ENCODE results near the gene ZNF516.
A peak's percentile ranks its signal among the peaks of the same experiment; 100 is the strongest.

Gene ZNF516

DNA sequence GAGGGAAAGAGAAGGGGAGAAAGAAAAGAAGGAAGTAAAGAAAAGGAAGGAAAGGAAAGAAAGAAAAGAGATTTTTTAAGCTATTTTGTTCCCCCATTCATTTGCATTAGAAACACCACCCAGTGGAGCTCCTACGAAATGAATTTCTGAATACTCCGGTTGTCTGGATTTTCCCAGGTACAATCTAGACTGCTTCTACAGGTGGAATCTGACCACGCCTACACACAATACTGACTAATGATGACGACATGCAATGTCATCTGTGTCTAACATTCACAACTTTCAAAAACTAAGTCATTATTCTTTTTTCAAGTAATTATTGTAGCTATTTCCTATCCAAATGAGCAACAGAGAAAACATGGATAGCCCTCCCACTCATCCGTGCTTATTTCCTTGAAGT is 121.7 kb downstream of the ZNF516 start:
- CTCF ChIA-PET, result interaction anchor here (0.6 to 1.6 kb wide), 3 partner anchors 8 to 43 kb away, joined by 3 to 5 read pairs (median 3); no protein-coding TSS in a partner anchor
- Histone ChIP-seq H3K36me3 (ENCODE audit: control insufficient read depth in 2 of 2, insufficient read depth in 1 of 2, low read length in 2 of 2) (peaks cover 0 to 27% of the 10 kb centered on the region in 2 experiments; a peak in 2 of 3 replicates), H3K4me3 (ENCODE audit: low read depth, low read length) (no peak overlapping the region), H3K27ac (ENCODE audit: extremely low read depth, low read depth, low read length) (no peak overlapping the region), H3K4me1 (ENCODE audit: control insufficient read depth, insufficient read depth, low read length) (no peaks in the 10 kb centered on the region), H3K9me3 (ENCODE audit: control insufficient read depth, insufficient read depth, low read depth, low read length) (no peaks in the 10 kb centered on the region)
- TF ChIP-seq, protein P1, sequence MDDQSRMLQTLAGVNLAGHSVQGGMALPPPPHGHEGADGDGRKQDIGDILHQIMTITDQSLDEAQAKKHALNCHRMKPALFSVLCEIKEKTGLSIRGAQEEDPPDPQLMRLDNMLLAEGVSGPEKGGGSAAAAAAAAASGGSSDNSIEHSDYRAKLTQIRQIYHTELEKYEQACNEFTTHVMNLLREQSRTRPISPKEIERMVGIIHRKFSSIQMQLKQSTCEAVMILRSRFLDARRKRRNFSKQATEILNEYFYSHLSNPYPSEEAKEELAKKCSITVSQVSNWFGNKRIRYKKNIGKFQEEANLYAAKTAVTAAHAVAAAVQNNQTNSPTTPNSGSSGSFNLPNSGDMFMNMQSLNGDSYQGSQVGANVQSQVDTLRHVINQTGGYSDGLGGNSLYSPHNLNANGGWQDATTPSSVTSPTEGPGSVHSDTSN (CRISPR knock-in tag; IDR thresholded peaks at IDR 0.05), result no peak
- TF ChIP-seq ZNF366 (tag by site-specific recombination; conservative IDR thresholded peaks at IDR 0.05), result 0 out of 2 replicates have a peak, but pooled peaks have one; percentile 1
- POLR2A ChIA-PET, result no interaction called here

DNA sequence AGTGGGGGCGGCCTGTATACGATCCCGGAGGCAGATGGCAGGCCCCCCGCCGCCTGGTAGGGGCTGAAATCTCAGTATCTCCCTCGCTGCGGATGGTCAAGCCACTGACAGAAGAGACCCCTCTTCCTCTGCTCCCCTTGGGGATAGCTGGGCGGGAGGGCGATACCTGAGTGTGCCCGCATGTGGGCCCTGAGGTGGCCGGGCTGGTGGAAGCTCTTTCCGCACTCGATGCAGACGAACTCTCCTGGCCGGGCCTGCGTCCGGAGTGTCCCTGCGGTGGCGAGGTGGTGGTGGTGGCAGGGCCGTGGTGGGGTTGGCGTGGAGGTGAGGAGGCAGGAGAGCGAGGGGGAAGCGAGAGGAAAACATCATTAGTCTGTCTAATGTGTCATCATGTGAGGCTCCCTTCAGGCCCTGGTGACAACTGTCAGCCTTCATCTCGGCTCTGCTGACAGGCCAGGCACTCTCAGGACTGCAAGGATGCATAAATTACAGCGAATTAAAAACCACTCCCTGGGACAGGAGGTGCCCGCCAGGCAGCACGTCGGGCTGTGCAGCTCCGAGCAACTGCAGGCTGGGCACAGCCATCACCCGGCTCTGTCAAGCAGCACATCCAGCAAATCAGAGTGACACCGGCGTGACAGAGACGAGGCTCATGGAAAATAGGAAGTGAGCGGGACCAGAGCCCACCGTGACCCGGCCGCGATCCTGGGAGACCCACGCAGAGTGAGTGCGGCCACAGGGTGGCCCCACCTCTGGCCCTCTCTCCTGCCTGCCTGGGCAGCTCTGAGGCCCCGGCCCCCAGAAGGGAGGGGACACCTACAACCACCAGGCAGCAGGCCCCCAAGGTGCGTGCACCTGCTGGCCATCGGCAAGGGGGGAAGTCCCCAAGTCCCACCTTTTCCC is 123.5 kb downstream of the ZNF516 start:
- H3K36me3 ChIP-seq (ENCODE audit: control insufficient read depth in 2 of 2, insufficient read depth in 1 of 2, low read length in 2 of 2), result peaks cover 0 to 24% of the 10 kb centered on the region in 2 experiments; a peak in 2 of 3 replicates
- POLR2A ChIA-PET, result no interaction called here
- CTCF ChIA-PET, result interaction anchor here (0.5 to 1.3 kb wide), 2 partner anchors 9 to 27 kb away, joined by 3 read pairs; no protein-coding TSS in a partner anchor
- H3K4me3 ChIP-seq (ENCODE audit: low read depth, low read length), result no peak overlapping the region
- TF ChIP-seq KLF1 (tag by site-specific recombination; IDR thresholded peaks at IDR 0.05), result no peak
- TF ChIP-seq ZNF2 (tag by site-specific recombination; IDR thresholded peaks at IDR 0.05), result no peak
- H3K9me3 ChIP-seq (ENCODE audit: control insufficient read depth, insufficient read depth, low read depth, low read length), result no peaks in the 10 kb centered on the region
- H3K4me1 ChIP-seq (ENCODE audit: control insufficient read depth, insufficient read depth, low read length), result no peaks in the 10 kb centered on the region
- H3K27ac ChIP-seq (ENCODE audit: extremely low read depth, low read depth, low read length), result no peak overlapping the region

DNA sequence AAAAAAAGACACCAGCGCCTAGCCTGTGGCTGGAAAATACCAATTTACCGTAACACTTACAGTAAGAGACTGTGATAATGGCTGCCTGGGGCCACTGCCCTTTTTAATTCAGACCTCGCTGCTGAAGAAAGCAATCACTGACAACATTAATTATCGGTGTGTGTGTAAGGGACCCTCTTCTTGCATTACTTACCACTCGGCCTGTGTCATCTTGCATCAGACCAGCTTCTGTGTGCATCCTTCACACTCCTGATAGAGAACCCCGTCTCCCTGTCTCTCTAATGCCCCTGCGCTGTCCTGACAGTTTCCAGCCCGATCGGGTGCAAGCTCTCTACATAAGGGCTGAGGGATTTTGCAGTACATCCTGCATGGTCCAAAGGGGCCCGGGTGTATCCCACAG is 124.4 kb downstream of the ZNF516 start:
- no peak overlapping the region for H3K4me3 ChIP-seq (ENCODE audit: low read depth, low read length)
- H3K27ac ChIP-seq (ENCODE audit: extremely low read depth, low read depth, low read length), result no peak overlapping the region
- H3K9me3 ChIP-seq (ENCODE audit: control insufficient read depth, insufficient read depth, low read depth, low read length), result no peaks in the 10 kb centered on the region
- ChIA-PET CTCF (interaction anchor here (0.6 kb wide), 1 partner anchor 268 kb away, joined by 3 read pairs; no protein-coding TSS in a partner anchor), POLR2A (no interaction called here)
- peaks cover 0 to 24% of the 10 kb centered on the region in 2 experiments; a peak in 2 of 3 replicates for H3K36me3 ChIP-seq (ENCODE audit: control insufficient read depth in 2 of 2, insufficient read depth in 1 of 2, low read length in 2 of 2)
- H3K4me1 ChIP-seq (ENCODE audit: control insufficient read depth, insufficient read depth, low read length), result no peaks in the 10 kb centered on the region
- TF ChIP-seq ZNF610 (tag by site-specific recombination; IDR thresholded peaks at IDR 0.05; ENCODE audit: borderline replicate concordance), result no peak
- no peak for TF ChIP-seq ZFHX2 (tag by site-specific recombination; conservative IDR thresholded peaks at IDR 0.05)
- TF ChIP-seq ZNF747 (tag by site-specific recombination; IDR thresholded peaks at IDR 0.05), result no peak
- TF ChIP-seq ZNF473 (tag by site-specific recombination; IDR thresholded peaks at IDR 0.05), result no peak
- no peak for TF ChIP-seq ZNF16 (tag by site-specific recombination; IDR thresholded peaks at IDR 0.05; ENCODE audit: low read depth)
- no peak for TF ChIP-seq EGR2 (tag by site-specific recombination; IDR thresholded peaks at IDR 0.05; ENCODE audit: low read depth)
- TF ChIP-seq, protein P2, sequence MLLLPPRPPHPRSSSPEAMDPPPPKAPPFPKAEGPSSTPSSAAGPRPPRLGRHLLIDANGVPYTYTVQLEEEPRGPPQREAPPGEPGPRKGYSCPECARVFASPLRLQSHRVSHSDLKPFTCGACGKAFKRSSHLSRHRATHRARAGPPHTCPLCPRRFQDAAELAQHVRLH (tag by site-specific recombination; IDR thresholded peaks at IDR 0.05), result no peak
- TF ChIP-seq ZNF426 (tag by site-specific recombination; IDR thresholded peaks at IDR 0.05), result no peak
- no peak for TF ChIP-seq IKZF3 (tag by site-specific recombination; IDR thresholded peaks at IDR 0.05)
- TF ChIP-seq, protein P3, sequence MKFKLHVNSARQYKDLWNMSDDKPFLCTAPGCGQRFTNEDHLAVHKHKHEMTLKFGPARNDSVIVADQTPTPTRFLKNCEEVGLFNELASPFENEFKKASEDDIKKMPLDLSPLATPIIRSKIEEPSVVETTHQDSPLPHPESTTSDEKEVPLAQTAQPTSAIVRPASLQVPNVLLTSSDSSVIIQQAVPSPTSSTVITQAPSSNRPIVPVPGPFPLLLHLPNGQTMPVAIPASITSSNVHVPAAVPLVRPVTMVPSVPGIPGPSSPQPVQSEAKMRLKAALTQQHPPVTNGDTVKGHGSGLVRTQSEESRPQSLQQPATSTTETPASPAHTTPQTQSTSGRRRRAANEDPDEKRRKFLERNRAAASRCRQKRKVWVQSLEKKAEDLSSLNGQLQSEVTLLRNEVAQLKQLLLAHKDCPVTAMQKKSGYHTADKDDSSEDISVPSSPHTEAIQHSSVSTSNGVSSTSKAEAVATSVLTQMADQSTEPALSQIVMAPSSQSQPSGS (tag by site-specific recombination; IDR thresholded peaks at IDR 0.05; ENCODE audit: low read depth), result no peak
- no peak for TF ChIP-seq ZNF23 (tag by site-specific recombination; IDR thresholded peaks at IDR 0.05; ENCODE audit: borderline replicate concordance)
- TF ChIP-seq, protein P4, sequence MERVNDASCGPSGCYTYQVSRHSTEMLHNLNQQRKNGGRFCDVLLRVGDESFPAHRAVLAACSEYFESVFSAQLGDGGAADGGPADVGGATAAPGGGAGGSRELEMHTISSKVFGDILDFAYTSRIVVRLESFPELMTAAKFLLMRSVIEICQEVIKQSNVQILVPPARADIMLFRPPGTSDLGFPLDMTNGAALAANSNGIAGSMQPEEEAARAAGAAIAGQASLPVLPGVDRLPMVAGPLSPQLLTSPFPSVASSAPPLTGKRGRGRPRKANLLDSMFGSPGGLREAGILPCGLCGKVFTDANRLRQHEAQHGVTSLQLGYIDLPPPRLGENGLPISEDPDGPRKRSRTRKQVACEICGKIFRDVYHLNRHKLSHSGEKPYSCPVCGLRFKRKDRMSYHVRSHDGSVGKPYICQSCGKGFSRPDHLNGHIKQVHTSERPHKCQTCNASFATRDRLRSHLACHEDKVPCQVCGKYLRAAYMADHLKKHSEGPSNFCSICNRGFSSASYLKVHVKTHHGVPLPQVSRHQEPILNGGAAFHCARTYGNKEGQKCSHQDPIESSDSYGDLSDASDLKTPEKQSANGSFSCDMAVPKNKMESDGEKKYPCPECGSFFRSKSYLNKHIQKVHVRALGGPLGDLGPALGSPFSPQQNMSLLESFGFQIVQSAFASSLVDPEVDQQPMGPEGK (tag by site-specific recombination; IDR thresholded peaks at IDR 0.05), result no peak
- TF ChIP-seq GFI1B (tag by site-specific recombination; IDR thresholded peaks at IDR 0.05), result no peak
- TF ChIP-seq ZNF558 (tag by site-specific recombination; IDR thresholded peaks at IDR 0.05), result no peak
- no peak for TF ChIP-seq YY1 (tag by site-specific recombination; IDR thresholded peaks at IDR 0.05)
- TF ChIP-seq ZBTB1 (tag by site-specific recombination; IDR thresholded peaks at IDR 0.05), result no peak
- TF ChIP-seq, protein P5, sequence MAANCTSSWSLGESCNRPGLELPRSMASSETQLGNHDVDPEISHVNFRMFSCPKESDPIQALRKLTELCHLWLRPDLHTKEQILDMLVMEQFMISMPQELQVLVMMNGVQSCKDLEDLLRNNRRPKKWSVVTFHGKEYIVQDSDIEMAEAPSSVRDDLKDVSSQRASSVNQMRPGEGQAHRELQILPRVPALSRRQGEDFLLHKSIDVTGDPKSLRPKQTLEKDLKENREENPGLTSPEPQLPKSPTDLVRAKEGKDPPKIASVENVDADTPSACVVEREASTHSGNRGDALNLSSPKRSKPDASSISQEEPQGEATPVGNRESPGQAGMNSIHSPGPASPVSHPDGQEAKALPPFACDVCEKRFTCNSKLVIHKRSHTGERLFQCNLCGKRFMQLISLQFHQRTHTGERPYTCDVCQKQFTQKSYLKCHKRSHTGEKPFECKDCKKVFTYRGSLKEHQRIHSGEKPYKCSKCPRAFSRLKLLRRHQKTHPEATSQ (tag by site-specific recombination; IDR thresholded peaks at IDR 0.05), result no peak
- TF ChIP-seq ZNF548 (tag by site-specific recombination; IDR thresholded peaks at IDR 0.05), result no peak
- TF ChIP-seq FEZF1 (tag by site-specific recombination; IDR thresholded peaks at IDR 0.05), result no peak

All from HEK293 (cell line).